ENCODE data around the gene ISG20.

Gene ISG20

GRCh38 chr15:88680241-88681001 is 41.6 kb downstream of the ISG20 start:
- H3K4me3 ChIP-seq (ENCODE audit: low read depth, low read length): no peak overlapping the region
- TF ChIP-seq, protein P1, sequence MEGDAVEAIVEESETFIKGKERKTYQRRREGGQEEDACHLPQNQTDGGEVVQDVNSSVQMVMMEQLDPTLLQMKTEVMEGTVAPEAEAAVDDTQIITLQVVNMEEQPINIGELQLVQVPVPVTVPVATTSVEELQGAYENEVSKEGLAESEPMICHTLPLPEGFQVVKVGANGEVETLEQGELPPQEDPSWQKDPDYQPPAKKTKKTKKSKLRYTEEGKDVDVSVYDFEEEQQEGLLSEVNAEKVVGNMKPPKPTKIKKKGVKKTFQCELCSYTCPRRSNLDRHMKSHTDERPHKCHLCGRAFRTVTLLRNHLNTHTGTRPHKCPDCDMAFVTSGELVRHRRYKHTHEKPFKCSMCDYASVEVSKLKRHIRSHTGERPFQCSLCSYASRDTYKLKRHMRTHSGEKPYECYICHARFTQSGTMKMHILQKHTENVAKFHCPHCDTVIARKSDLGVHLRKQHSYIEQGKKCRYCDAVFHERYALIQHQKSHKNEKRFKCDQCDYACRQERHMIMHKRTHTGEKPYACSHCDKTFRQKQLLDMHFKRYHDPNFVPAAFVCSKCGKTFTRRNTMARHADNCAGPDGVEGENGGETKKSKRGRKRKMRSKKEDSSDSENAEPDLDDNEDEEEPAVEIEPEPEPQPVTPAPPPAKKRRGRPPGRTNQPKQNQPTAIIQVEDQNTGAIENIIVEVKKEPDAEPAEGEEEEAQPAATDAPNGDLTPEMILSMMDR (IDR thresholded peaks at IDR 0.05; ENCODE audit: low read depth, low read length): no peak

DNA sequence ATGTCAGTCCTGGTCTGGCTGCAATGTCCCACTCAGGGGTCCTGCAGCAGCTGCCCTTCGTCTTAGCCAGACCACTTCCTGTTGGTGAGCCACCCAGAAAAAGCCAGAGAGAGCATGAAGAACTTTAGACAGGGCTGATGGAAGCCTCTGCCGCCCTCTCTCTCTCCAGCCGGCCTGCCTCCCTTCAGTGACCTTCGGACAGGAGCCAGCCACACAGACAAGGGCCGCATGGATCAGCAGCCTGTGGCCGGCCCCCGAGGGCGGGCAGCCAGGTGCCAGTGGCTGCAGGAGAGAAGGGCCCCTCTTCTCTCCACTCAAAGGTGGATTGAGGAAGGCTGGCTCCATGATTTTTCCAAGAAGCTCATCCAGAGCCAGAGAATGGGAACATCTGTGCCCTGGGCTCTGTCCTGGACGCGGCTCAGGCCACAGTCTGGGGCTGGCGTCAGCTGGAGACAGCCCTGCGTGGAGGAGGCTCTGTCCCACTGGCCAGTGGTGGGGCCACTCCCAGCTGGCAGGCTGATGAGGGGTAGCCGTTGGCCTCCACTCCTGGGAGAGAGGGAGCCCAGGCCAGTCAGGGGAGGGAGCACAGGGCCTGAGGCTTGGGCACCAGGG is 42.9 kb downstream of the ISG20 start:
- TF ChIP-seq, protein P1 (IDR thresholded peaks at IDR 0.05; ENCODE audit: low read depth, low read length): no peak
- H3K4me3 ChIP-seq (ENCODE audit: low read depth, low read length): no peak overlapping the region

- TF ChIP-seq, protein P1 (IDR thresholded peaks at IDR 0.05; ENCODE audit: low read depth, low read length): no peak
- no peak overlapping the region for H3K4me3 ChIP-seq (ENCODE audit: low read depth, low read length)
These were observed 45.5 kb downstream of the ISG20 start for GRCh38 chr15:88684345-88684744.

- TF ChIP-seq, protein P1 (IDR thresholded peaks at IDR 0.05; ENCODE audit: low read depth, low read length): no peak
- H3K4me3 ChIP-seq (ENCODE audit: low read depth, low read length): no peak overlapping the region
These were observed 47.4 kb downstream of the ISG20 start for GRCh38 chr15:88686166-88686565.

DNA sequence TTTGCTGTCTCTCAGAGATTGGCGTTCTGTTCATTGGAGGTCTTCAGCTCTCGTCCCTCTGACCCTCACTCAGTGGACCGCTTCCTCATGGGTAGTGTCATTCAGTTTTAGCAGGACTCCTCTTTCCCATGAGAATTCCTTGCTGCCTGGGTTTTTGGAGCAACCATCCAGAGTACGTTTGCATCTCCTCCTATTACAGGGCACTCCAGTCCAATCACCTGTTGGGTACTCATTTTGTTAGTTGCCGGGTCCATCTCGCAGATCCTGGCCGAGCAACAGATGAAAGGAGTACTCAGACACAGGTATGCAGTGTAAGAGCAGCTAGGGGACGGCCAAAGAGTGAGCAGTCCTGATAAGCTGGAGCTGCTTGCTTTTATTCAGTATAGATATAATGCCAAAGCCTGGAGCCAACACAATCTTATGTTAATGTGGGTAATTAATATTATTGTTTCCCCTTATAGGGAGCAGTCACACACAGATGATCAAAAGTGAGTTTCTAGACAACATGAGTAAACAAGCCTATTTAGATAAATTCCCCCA is 49.6 kb downstream of the ISG20 start:
- H3K4me3 ChIP-seq (ENCODE audit: low read depth, low read length): no peak overlapping the region
- TF ChIP-seq, protein P1 (IDR thresholded peaks at IDR 0.05; ENCODE audit: low read depth, low read length): no peak

- TF ChIP-seq, protein P1 (IDR thresholded peaks at IDR 0.05; ENCODE audit: low read depth, low read length): no peak
These were observed 51.5 kb downstream of the ISG20 start for GRCh38 chr15:88690331-88690730.

DNA sequence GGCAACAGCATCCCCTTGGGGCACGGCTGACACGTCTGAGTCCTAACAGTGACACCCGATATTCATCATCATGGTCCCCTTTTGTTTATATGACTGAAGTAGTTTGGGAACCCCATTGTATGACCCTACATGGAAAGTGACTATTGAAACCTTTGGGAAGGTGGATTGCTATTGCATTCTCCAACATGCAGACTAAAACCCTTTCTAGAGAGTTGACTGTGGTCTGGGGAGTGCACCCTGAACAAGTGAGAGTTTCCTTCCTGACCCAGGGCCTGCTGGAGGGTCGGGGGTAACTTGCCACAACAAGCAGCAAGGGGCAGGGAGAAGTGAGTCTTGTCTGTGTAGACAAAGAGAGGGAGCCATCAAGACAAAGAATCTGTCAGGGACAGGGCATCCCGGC is 54.4 kb downstream of the ISG20 start:
- TF ChIP-seq, protein P1 (IDR thresholded peaks at IDR 0.05; ENCODE audit: low read depth, low read length): no peak
- H3K4me3 ChIP-seq (ENCODE audit: low read depth, low read length): no peak overlapping the region

More at GRCh38 chr15:88690331-88690730, 51.5 kb downstream of the ISG20 start:
- H3K4me3 ChIP-seq (ENCODE audit: low read depth, low read length): no peak overlapping the region

Measured in WI38 (cell line).